ENCODE results near the gene SORL1.
"Not testable (repeated sequence)": the region's sequence is repeated elsewhere in the genome, so short reads cannot be mapped to it uniquely, and the experiment has no call there.

SORL1 gene

DNA sequence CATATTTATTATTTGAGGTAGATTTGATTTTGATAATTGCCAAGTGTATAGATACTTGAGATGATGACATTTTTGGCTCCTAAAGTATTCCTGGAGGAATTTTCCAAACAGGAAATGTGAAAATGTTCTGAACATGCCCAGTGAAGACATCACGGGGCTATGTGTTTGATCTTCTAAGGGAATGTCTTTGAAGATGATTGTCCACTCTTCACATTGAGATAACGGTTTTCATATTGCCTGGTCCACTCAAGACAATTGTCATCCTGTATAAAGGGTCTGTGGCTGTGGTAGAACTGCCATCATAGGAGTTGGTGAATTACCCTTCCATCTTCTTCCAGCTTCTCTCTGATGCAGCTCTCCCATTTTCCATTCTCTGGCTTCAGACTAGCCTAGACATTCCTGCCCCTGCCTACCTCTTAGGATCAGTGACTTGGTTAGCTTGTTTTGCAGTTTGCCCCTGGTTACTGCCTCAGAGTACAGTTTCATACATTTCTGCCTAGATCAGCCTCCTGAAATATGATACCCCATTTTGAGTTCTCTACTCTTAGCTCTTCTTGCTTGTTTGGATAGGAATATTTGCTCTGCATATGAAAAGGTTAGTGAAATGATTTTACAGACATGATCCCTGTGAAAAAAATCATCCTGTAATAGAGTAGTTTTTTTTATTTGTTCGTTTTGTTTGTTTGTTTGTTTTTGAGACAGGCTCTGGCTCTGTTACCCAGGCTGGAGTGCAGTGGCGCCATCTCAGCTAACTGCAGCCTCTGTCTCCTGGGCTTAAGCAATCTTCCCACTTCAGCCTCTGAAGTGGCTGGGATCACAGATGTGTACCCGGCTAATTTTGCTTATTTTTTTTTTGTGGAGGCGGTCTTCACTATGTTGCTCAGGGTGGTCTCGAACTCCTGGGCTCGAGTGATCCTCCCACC is 112.0 kb downstream of the SORL1 start:
- DNase-seq = no peak

DNA sequence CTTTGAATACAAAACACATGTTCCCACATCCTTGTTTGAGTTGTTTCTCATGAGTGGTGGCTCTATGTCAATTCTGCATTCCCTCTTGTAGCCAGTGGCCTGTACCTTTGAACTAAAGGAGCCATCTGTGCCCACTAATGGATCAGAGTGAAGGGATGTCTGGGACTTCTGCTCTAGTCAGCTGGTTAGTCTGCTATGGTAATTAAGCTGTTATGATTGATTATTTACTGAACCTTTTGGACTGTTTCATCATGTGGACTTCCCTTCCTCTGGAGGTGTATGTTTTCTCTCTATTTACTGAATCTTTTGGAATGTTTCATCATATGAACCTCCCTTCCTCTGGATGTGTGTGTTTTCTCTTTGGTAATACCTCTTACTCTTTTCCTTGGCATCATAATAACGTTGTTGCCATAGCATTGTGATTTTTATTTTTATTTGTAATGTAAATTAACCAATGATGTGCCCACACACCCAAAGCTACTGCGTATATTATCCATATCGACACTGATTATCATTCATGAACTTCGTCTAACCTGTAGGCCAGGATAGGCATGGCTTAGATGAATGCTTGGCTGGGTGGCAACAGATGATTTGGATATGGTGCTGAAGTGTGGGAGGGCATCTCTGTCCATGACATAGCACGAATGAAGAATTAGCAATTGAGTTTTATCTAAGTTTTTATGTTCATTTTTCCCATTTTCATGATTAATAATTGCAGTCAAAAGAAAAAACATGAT is 113.0 kb downstream of the SORL1 start:
- no peak for DNase-seq

DNA sequence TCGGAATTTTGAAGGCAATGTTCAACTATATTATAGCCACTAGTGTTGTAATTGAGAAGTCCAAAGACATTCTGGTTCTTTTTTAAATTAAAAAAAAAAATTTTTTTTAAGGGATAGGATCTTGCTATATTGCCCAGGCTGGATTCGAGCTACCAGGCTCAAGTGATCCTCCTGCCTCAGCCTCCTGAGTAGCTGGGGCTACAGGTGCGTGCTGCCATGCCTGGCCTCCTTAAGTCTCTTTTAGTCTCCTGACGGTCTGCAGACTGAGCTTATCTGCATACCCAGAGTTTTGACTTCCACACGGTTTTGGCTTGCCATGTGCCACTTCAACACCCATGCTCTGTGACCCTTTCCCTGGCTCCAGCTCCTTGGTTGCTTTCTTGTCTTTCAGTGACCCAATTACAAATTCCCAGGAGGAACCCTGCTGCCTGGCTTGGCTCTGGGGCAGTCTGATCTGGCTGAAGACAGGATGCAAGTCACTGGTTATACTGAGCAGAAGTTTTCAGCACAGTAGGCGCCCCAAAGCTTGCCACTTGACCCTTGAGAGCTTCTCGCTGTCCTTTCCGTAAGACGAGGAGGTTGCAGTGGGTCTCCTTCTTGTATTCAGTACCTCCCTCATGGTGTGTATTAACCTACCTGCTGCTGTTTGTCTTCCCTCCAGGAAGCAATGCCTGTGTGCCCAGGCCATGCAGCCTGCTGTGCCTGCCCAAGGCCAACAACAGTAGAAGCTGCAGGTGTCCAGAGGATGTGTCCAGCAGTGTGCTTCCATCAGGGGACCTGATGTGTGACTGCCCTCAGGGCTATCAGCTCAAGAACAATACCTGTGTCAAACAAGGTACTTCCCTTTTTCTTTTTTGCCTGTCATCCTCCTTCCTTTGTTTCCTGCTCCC is 114.4 kb downstream of the SORL1 start:
- no peak for DNase-seq

DNA sequence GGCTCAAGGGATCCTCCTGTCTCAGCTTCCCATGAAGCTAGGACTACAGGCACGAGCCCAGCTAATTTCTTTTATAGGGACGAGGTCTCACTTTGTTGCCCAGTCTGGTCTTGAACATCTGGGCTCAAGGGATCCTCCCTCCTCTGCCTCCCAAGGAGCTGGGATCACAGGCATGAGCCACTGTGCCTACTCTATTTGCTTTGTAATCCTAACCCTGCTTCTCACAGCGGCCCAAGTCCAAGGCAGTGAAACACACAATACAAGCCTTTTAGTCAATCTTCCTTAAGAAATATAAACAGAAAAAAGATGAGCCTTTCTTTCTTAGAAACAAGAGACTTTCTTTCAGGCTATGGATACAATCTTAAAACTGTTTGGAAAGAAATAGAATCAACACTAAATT is 115.9 kb downstream of the SORL1 start:
- no peak for DNase-seq

DNA sequence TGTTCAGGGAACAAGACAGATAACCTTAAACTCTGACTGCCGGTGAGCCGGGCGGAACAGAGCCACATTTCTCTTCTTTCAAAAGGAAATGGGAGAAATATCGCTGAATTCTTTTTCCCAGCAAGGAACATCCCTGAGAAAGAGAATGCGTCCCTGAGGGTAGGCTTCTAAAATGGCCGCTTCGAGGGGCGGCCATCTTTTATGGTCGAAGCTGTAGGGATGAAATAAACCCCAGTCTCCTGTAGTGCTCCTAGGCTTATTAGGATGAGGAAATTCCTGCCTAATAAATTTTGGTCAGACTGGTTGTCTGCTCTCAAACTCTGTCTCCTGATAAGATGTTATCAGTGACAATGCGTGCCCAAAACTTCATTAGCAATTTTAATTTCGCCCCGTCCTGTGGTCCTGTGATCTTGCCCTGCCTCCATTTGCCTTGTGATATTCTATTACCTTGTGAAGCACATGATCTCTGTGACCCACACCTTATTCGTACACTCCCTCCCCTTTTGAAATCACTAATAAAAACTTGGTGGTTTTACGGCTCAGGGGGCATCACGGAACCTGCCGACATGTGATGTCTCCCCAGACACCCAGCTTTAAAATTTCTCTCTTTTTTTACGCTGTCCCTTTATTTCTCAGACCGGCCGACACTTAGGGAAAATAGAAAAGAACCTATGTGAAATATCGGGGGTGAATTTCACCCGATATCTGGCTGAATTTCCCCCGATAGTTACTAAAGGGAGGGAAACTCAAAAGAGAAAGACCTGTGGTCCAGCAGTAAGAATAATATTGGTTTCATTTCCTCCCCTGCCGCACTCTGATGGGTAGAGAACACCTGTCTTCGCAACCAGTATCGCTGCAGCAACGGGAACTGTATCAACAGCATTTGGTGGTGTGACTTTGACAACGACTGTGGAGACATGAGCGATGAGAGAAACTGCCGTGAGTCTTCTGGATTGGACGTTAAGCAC is 117.5 kb downstream of the SORL1 start:
- not testable (repeated sequence) for DNase-seq

DNA sequence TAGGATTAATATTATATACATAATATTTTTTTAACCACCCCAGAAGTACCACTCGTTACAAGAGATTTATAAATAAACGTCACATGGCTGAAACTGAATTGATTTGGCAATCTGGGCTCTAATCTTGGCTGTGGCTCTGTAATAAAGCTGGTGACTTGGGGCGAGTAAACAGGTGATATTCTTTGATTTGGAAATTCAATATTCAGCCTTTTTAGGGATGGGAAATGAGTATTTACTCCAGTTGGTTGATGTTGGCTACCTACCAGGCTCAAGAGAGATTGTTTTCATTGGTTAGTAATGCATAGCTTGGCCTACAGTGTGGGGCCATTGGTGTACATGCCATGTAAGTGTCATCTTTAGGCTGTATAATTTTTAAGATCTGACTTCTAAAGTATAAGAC is 118.3 kb downstream of the SORL1 start:
- no peak for DNase-seq

DNA sequence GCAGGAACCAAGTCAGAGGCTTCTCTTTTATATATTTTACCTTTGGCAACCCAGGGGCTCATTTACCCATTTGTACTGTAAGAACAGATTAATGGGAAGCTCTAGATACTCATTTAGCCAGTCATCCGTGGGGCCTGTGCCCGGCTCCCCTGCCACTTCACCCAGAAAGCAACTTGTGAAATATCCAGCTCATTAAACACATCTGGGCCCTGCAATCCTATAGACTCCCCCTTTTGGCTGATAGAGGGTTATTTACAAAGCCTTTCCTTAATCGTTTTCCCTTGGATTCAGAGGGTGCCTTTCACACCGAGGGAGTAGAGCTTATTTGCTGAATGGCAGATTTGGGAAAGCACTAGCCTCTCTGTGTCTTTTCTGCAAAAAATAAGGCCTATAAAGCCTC is 119.4 kb downstream of the SORL1 start:
- DNase-seq = no peak

DNA sequence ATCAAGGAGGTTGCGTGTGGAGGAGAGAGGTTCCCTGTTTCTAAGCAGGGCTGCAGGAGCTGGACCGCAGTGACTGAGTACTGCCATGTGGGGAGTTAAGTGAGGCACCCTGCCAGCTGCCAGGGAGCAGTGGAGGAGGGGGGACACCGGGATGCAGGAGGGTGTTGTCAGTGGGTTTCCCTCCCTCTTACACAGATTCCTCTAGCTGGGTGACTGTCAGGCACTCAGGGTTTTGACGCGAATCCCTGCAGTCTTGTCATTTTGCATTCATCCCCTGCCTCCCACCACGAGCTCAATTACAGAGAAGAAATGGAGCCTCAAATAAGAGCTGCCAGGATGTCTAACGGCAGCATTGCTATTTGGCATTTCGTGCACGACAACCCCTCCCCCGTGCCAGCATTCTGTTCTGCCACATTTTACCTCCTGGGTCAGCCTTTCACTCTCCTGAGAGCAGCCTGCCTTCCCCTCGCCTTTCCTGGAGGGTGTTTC is 120.5 kb downstream of the SORL1 start:
- DNase-seq = no peak

DNA sequence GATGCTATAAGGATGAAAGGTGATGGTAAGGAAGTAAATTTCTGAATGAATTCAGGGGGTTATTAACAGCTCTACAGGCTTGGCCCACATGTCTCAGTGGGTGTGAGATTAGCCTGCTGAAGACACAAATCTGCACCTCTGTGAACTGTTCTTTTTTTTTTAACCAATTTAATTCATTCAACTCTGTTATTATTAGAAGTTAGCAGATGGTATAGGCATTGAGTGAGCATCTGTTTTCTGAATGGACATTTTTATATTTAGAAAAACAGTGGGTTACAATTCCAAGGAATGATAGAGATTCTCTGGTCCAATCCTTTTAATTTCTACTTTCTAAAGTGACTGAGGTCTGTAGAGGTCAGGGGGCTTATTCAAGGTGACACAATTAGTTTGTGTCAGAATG is 122.7 kb downstream of the SORL1 start:
- DNase-seq = no peak

DNA sequence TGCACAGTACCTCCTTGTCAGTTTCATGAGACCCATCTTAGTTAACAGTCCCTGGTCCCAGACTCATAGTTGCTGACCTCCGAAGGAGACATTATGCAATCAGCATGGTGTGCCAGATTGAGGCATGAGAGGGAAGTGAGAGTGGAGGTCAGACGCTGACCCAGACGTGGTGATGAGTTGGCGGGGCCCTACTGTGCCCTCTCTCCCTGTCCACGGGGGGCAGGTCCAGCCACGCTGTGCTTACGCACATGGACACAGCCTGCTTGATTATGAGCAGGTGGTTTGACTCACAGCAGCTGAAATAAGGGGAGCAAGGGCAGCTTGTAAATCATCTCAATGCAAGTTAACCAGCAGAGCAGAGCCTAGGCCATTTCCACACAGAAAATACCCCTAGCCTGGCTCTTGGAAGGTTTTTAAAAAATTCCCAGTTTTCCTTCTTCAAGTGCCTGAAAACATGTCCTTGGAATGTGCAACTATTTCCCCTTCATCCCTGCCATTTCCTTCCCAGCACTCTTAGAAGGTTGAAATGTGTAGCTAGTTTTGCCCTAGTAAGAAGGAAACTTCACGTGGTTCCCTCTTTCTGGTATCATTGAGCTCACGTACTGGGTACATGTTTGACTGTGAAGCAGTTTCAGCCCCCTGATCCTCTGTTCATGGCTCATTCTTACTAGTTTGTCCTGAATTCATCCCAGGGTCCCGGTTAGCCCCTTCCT is 123.3 kb downstream of the SORL1 start:
- no peak for DNase-seq

DNA sequence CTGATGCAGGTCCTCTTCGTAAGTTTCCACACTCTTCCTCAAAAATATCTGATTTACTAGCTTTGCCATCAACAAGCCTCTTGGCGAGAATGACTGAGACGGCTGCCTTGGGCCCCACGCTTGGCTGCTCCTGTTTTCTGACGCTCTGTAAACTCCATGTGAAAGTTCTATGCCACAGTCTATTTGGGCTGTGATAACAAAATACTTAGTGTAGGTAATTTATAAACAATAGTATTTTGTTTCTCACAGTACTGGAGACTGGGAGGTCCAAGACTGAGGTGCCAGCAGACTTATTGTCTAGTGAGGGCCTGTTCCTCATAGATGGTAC is 123.8 kb downstream of the SORL1 start:
- no peak for DNase-seq

DNA sequence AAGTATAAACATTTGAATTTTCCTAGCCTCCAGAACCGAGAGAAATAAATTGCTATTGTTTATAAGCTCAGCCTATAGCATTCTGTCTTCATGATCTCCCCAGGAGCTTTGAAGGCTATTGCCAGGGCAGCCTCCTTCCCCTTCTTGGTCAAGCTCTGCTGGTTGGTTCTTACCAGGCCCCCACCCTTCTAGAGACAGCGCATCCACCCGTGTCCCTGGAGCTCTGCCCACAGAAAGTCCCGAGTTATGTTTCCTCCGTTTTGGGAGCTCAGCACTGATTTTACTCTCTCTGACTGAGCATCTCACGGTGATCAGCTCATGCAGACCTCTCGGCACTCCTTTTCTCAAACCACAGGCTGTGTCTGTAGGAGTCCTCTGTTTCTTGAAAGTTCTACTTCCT is 124.4 kb downstream of the SORL1 start:
- DNase-seq = no peak

DNA sequence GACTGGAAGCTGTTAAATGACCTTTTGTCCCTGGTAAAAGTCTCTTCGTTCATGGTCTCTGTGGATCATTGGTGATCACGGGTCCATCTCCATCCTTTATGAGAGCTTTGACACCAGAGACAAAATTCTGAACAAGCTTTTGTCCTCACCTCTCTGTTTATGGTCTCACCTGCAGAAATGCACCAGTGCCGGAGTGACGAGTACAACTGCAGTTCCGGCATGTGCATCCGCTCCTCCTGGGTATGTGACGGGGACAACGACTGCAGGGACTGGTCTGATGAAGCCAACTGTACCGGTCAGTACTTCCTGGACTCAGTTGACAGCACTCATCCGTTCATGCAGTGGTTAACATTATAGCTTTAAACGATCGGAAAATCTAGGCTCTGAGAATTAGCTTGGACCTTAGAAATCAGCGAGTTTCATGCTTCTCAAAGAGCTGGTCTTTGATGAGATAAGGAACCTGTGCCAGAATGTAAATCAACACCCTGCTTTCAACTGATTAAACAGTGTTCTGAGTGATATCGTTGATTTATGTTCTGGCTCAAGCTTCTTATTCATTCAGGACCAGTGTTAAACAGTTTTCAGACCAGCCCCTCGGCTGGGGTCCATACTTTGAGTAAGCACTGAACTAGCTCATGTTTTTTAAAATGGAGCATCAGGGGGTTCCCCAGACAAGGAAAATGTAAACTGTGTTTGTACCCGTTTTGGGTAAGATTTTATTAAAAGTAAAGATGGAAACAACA is 125.2 kb downstream of the SORL1 start:
- DNase-seq = no peak

DNA sequence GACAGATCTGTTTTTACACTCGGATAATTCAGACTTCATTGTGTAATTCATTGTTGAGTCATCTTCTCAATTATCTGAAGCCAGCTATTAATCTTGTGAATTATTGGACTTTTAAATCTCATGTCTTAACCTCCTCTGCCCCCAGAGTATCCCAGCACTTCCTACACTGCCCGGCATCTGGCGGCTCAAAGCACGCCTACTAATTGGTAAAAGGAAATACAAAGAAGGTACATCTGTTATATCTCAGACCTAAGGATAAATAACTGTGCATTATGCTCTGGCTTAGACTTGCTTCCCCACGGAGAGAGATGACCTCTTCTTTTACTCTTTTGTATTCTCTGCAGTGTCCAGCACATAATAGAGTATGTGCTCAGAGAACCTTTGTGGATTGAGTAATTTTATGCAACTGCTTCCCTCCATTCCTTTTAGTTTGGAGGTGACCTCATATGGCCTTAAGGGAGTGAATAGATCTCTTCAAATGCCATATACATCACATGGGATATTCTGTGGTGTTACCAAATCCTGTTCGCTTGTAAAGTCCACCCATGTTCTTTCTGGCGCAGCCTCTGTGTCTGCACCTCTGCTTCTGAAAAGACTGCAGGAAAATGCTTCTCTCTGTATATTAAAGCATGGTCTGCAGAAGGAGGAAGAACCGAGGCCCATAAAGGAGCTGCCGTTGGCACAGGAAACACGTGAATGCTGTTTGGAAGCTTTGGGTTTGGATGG is 126.3 kb downstream of the SORL1 start:
- no peak for DNase-seq

DNA sequence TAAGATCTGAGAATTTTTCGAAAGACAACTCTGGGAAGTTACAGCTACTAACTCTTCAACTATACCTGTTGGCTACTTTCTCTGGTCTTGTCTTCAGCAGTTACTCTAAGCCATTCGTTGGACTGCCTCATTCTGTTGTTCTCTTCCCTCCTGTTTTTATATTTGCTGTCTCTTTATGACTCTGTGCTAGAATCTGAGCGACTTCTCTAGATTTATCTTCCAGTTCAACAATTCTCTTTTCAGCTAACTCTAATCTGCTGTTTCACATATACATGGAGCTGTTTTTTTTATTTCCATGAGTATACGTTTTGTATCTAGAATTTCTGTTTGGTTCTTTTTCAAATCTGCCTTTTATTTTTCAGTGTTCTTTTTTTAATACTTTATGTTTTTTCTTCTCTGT is 128.0 kb downstream of the SORL1 start:
- no peak for DNase-seq

DNA sequence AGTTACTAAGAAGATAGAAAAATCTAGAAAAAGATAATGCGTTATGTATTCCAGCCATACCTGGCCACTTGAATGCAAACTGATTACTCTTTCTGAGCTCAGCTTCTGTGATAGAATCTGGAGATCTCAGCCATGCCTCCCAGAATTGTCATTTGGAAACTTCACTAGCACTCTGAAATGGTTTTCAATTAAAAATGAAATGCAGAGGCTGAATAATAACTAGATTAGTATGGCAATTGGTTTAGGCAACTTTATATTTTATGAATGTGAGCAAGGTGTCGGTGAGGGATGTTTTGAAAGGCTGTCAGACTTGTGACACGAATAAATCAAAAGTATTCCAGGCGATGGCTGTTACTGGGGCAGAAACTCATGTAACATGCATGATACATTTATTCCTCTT is 129.5 kb downstream of the SORL1 start:
- no peak for DNase-seq

DNA sequence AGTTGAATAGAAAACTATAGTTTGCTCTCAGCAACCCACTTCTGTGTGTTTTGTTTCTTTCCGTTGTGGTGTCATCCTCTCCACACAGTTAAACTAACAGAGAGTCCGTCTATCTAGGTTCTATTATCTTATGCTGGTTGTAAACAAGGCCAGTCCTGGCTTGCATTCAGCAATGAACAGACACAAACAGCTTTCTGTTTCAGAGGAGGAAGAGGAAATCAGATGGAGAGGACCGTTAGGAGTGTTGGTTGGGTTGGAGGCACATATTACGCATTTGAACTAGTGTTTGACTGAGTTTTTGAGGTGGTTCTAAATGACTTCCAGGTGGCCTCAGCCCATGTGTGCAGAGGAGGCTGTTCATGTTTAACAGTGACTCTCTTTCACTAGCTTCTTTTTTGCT is 130.2 kb downstream of the SORL1 start:
- DNase-seq = no peak

DNA sequence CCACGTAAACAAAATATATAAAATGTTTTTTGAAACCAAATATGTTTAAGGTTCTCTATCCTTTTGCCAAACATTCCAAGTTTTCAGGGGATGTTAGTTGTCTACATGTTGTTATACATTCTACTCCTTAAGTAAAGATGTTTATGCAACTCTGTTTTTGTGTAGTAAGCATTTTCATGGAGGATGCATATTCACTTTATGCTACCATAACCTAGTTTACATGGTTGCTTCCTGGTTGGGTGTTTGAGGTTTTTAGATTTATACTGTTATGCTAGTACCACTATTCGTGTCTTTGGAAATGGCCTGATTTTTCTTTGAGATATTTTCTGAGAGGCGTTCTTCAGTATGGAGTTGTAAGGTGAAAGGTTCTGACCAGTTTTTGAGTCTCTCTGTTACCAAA is 131.7 kb downstream of the SORL1 start:
- no peak for DNase-seq

DNA sequence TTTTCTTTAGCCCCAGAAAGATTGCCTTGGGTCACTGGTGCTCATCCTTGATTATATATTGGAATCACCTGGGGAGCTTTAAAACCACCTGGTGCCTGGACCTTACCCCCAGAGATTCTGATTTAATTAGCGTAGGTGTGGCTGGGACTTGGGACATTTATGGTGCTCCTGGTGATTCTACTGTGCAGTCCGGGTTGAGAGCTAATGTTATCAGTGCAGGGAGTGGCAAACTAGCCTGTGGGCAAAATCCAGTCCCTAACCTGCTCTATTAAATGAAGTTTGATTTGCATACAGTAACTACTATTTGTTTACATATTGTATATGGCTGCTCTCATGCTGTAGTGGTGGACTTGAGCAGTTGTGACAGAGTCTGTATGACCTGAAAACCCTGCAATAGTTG is 134.6 kb downstream of the SORL1 start:
- no peak for DNase-seq

DNA sequence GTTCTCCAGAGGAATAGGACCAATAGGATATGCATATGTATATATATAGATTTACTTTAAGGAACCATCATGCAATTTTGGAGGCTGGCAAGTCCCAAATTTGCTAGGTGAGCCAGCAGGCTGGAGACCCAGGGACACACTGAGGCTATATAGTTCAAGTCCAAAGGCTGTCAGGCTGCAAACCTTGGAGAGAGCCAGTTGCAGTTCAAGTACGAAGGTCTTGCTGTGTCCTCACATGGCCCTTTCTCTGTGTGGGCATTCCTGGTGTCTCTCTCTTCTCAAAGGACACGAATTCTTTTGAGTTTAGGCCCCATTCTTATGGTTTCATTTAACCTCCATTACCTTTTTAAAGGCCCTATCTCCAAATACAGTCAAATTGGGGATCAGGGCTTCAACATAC is 135.1 kb downstream of the SORL1 start:
- DNase-seq = no peak

Data from stimulated activated CD8-positive, alpha-beta memory T cell treated with anti-CD3 and anti-CD28 coated beads, Interleukin-4, amount 100 ng/mL, for 48 hours (primary cell).